ENCODE measurements around the gene MADD. TPM values are rescaled to one million over a fixed set of nuclear protein-coding genes. Genes with fewer than 3 reads are reported as not detected.
"Not testable (repeated sequence)": the region's sequence is repeated elsewhere in the genome, so short reads cannot be mapped to it uniquely, and the experiment has no call there.

The MADD gene
- total RNA-seq, 2 experiments from 2014 or later = 54.4 to 67.3 TPM

GRCh38 chr11:47331454-47332302, 61.7 kb downstream of the MADD start:
- Mint-ChIP-seq H3K27ac (no peak overlapping the region), H3K9me3 (ENCODE audit: low read depth) (no peaks in the 10 kb centered on the region), H3K36me3 (ENCODE audit: low read depth) (no peaks in the 10 kb centered on the region), H3K4me1 (no peaks in the 10 kb centered on the region), H3K4me3 (no peak overlapping the region), H3K27me3 (no peaks in the 10 kb centered on the region)
- ChIA-PET CTCF (no interaction called here), POLR2A (no interaction called here)
- intact Hi-C loops (cut with DNase I, micrococcal nuclease) = no loop called here
- DNase-seq (no peak), ATAC-seq (no peak)

DNA sequence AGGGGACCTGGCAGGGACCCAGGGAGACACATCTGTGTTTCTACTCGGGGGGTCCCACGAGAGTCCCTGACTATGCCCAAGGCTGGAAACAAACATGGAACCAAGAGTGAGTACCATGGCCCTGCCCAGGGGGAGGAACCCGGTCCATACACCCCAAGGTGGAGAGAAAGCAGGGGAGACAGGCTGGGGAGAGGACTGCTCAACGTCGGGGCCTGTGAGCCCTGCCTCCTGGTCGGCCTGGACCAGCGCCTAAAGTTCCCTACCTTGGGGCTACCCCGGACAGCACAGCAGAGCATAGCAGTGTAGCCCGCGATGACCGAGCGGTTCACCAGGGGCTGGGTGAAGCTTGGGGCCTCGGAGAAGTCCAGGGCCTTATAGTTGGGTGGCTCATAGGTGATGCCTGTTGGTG, 62.4 kb downstream of the MADD start:
- no peaks in the 10 kb centered on the region for H3K27me3 Mint-ChIP-seq
- DNase-seq (no peak), ATAC-seq (no peak)
- ChIA-PET CTCF (no interaction called here), POLR2A (no interaction called here)
- no peak overlapping the region for H3K4me3 Mint-ChIP-seq
- no peak overlapping the region for H3K27ac Mint-ChIP-seq
- H3K4me1 Mint-ChIP-seq = no peaks in the 10 kb centered on the region
- no peaks in the 10 kb centered on the region for H3K36me3 Mint-ChIP-seq (ENCODE audit: low read depth)
- no peaks in the 10 kb centered on the region for H3K9me3 Mint-ChIP-seq (ENCODE audit: low read depth)
- intact Hi-C loops (cut with DNase I, micrococcal nuclease) = no loop called here

DNA sequence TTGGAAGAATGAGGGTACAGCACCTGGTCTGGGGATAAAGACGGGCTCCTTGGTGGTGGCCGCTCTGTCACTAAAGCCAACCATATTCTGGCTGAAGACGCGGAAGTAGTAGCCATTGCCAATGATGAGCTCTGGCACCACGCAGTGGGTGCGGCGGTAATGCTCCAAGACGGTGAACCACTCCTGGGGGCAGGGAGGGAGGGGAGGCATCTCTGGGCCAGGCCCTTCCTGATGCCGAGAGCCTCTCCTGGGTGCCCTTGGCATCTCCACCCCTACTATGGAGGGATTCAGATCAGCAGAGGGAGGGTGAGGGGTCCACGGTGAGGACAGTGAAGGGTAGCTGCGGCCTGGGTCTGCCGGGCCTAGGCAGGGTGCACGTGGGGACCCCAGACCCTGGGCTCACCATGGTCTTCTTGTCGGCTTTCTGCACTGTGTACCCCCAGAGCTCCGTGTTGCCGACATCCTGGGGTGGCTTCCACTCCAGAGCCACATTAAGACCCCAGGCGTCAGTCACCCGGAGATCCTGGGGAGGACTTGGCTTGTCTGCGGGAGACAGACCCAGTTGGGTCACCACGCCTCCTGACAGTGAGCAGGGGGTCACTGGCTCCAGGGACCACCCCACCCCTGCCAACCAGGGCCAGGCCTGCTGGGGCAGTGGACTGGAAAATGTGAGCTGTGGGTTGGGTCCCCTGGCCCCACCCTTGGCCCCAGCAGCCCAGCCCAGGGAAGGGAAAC, 63.0 kb downstream of the MADD start:
- H3K9me3 Mint-ChIP-seq (ENCODE audit: low read depth) = no peaks in the 10 kb centered on the region
- H3K27me3 Mint-ChIP-seq = no peaks in the 10 kb centered on the region
- no peaks in the 10 kb centered on the region for H3K36me3 Mint-ChIP-seq (ENCODE audit: low read depth)
- DNase-seq (no peak), ATAC-seq (no peak)
- no peak overlapping the region for H3K4me3 Mint-ChIP-seq
- CTCF ChIA-PET = no interaction called here
- POLR2A ChIA-PET = no interaction called here
- intact Hi-C loops (cut with DNase I, micrococcal nuclease) = no loop called here
- H3K4me1 Mint-ChIP-seq = no peaks in the 10 kb centered on the region
- H3K27ac Mint-ChIP-seq = no peak overlapping the region

DNA sequence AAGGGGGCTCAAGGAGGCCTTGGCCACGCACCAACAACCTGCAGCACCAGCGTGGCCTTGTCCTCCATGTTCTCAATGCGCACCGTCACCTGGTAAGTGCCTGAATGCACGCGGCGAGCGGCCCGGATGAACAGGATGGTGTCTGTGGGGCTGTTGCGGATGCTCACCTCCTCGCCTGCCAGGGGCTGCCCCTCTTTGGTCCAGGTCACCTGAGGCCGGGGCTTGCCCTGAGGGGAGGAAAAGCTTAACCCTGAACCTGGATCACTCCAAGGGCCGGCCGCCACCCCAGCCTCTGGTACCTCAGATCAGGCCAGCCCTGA, 63.6 kb downstream of the MADD start:
- H3K27me3 Mint-ChIP-seq = no peaks in the 10 kb centered on the region
- no peaks in the 10 kb centered on the region for H3K4me1 Mint-ChIP-seq
- no peaks in the 10 kb centered on the region for H3K36me3 Mint-ChIP-seq (ENCODE audit: low read depth)
- intact Hi-C loops (cut with DNase I, micrococcal nuclease) = no loop called here
- ChIA-PET POLR2A (no interaction called here), CTCF (interaction anchor here (1.1 kb wide), 1 partner anchor 73 kb away, joined by 3 read pairs; no protein-coding TSS in a partner anchor)
- ATAC-seq (no peak), DNase-seq (no peak)
- H3K4me3 Mint-ChIP-seq = no peak overlapping the region
- no peaks in the 10 kb centered on the region for H3K9me3 Mint-ChIP-seq (ENCODE audit: low read depth)
- no peak overlapping the region for H3K27ac Mint-ChIP-seq

DNA sequence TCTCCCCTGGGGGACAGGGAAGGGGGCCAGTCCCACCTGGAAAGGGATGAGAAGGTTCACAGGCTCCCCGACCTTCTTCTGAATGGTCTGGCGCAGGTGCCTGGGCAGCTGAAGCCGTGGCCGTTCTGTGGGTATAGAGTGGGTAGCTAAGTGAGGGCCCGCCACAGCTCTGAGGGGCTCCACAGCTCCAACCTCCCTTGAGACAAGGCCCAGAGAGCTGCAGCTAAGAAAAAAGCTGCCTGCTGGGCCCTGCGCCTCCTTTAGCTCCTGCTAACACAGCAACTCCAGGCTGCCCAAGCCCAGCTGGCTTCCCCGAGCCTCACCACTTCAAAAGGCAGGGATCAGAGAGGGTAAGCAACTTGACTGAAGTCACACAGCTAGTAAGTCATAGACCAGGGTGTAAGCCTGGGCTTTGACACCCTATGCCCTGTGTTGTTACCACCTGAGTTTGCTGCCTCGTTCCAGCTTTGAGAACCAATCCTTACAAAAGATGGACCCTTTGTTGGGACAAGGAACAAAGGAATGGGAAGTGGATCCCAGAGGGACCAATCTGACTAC, 64.0 kb downstream of the MADD start:
- DNase-seq (no peak), ATAC-seq (no peak)
- no peak overlapping the region for H3K27ac Mint-ChIP-seq
- H3K36me3 Mint-ChIP-seq (ENCODE audit: low read depth) = no peaks in the 10 kb centered on the region
- intact Hi-C loops (cut with DNase I, micrococcal nuclease) = no loop called here
- no peaks in the 10 kb centered on the region for H3K4me1 Mint-ChIP-seq
- POLR2A ChIA-PET = no interaction called here
- CTCF ChIA-PET = interaction anchor here (1.1 kb wide), 1 partner anchor 74 kb away, joined by 3 read pairs; no protein-coding TSS in a partner anchor
- H3K4me3 Mint-ChIP-seq = no peak overlapping the region
- H3K27me3 Mint-ChIP-seq = no peaks in the 10 kb centered on the region
- no peaks in the 10 kb centered on the region for H3K9me3 Mint-ChIP-seq (ENCODE audit: low read depth)

DNA sequence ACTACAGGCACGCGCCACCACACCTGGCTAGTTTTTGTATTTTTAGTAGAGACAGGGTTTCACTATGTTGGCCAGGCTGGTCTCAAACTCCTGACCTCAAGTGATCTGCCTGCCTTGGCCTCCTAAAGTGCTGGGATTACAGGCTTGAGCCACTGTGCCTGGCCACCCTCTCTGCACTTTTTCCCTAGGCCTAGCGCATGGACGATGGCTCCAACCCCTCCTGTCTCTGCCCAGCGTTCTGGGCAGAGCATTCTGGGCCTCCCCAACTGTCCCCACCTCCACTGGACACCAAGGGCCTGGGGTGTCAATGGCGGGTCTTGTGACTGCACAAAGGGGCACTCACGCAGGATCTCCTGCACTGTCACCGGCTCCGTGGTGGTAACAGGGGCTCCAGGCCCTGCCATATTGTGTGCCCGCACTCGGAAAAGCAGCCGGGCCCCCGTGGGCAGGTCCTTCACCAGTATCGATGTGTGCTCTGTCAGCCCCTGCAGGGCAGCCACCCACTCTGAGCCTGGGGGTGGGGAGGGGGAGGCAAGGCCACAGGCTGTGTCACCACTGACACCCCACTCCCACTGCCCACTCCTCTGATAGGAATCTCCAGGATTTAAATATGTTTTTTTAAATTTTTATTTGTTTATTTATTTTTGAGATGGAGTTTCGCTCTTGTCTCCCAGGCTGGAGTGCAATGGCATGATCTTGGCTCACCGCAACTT, 64.9 kb downstream of the MADD start:
- H3K9me3 Mint-ChIP-seq (ENCODE audit: low read depth); H3K4me3 Mint-ChIP-seq; intact Hi-C loops (cut with DNase I, micrococcal nuclease): not testable (repeated sequence)

GRCh38 chr11:47335733-47336132, 65.8 kb downstream of the MADD start:
- DNase-seq (no peak), ATAC-seq (no peak)
- Mint-ChIP-seq H3K9me3 (ENCODE audit: low read depth) (no peaks in the 10 kb centered on the region), H3K27me3 (no peaks in the 10 kb centered on the region), H3K36me3 (ENCODE audit: low read depth) (no peaks in the 10 kb centered on the region), H3K27ac (no peak overlapping the region), H3K4me3 (no peak overlapping the region), H3K4me1 (no peaks in the 10 kb centered on the region)
- CTCF ChIA-PET = no interaction called here
- POLR2A ChIA-PET = no interaction called here
- intact Hi-C loops (cut with DNase I, micrococcal nuclease) = no loop called here

More for the DNA sequence above, 64.9 kb downstream of the MADD start:
- H3K27me3 Mint-ChIP-seq; DNase-seq; H3K4me1 Mint-ChIP-seq; POLR2A ChIA-PET; H3K27ac Mint-ChIP-seq; CTCF ChIA-PET; H3K36me3 Mint-ChIP-seq (ENCODE audit: low read depth); ATAC-seq: not testable (repeated sequence)

GRCh38 chr11:47336595-47336994, 66.7 kb downstream of the MADD start:
- intact Hi-C loops (cut with DNase I, micrococcal nuclease) = no loop called here
- Mint-ChIP-seq H3K27me3 (no peaks in the 10 kb centered on the region), H3K4me1 (no peaks in the 10 kb centered on the region), H3K4me3 (no peak overlapping the region), H3K36me3 (ENCODE audit: low read depth) (no peaks in the 10 kb centered on the region), H3K9me3 (ENCODE audit: low read depth) (no peaks in the 10 kb centered on the region), H3K27ac (no peak overlapping the region)
- POLR2A ChIA-PET = no interaction called here
- DNase-seq (no peak), ATAC-seq (no peak)
- CTCF ChIA-PET = interaction anchor here (0.5 kb wide), 1 partner anchor 95 kb away, joined by 3 read pairs; no protein-coding TSS in a partner anchor

DNA sequence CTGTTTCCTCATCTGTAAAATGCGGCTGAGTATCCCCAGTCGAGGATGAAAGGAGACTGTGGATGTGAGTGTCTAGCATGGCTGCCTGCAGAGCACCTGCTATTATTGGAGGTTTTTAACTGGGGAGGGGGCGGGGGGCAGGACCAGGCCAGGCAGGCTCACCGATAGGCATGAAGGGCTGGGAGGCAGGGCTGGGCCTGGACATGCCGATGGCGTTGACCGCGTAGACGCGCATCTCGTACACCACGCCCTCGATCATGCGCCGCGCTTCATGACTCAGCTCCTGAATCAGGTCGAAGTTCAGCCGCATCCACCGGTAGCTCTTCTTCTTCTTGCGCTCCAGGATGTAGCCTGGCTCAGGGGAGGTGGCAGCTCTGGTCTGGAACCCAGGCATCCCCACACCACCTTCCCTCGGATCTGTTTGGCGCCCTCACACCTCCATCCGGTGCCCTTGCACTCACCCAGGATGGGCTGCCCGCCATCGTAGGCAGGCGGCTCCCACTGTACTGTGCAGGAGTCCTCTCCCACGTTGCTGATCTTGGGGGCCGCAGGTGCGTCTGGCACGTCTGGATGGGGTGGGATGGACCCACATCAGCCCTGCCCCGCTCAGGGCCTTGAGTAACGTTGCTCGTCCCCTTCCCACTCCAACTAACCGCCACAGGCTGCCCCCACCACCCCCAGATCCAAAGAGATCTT, 67.4 kb downstream of the MADD start:
- Mint-ChIP-seq H3K27me3 (no peaks in the 10 kb centered on the region), H3K4me1 (no peaks in the 10 kb centered on the region), H3K36me3 (ENCODE audit: low read depth) (no peaks in the 10 kb centered on the region), H3K4me3 (no peak overlapping the region), H3K27ac (no peak overlapping the region), H3K9me3 (ENCODE audit: low read depth) (no peaks in the 10 kb centered on the region)
- intact Hi-C loops (cut with DNase I, micrococcal nuclease) = no loop called here
- CTCF ChIA-PET = no interaction called here
- no peak for DNase-seq
- no peak for ATAC-seq
- POLR2A ChIA-PET = no interaction called here

DNA sequence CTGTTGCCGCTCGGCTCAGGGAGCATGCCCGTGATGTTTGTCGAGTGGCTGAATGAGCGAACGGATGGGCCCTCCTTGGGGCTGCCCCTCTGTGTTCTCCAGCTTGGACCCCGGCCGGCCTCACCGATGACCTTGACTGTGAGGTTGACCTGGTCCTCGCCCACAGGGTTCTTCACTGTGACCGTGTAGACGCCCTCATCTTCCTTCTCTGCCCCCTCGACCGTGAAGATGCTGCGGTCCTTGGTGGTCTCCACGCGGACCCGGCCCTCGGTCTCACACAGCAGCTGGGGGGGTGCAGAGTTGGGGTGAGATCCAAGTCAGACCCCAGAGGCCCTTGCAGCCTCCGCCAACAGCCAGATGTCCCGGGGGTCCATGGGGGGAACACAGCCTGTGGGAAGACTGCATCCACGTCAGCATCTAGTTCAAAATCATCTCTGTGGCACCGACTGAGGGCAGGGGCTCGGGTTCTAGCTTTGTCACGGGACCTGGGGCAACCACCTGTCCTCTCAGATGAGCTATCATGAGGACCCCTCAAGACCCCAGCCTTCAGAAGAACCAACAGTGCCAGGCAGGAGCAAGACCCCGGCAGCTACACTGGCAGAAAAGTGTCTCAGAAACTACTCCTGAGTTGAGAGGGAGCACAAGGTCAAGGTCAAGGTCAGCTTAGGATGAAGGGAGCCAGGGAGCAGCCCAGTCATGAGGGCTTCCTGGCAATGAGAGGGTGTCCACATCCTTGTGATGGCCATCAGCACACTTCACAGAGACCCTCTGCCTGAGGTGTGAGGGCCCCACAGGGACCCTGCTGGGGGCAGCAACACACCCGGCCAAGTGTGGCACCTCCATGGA, 68.7 kb downstream of the MADD start:
- H3K27me3 Mint-ChIP-seq = no peaks in the 10 kb centered on the region
- ATAC-seq (no peak), DNase-seq (no peak)
- POLR2A ChIA-PET = no interaction called here
- H3K4me3 Mint-ChIP-seq = no peak overlapping the region
- CTCF ChIA-PET = interaction anchor here (0.6 kb wide), 1 partner anchor 677 kb away, joined by 3 read pairs; no protein-coding TSS in a partner anchor
- H3K36me3 Mint-ChIP-seq (ENCODE audit: low read depth) = no peaks in the 10 kb centered on the region
- no peak overlapping the region for H3K27ac Mint-ChIP-seq
- H3K9me3 Mint-ChIP-seq (ENCODE audit: low read depth) = no peaks in the 10 kb centered on the region
- intact Hi-C loops (cut with DNase I, micrococcal nuclease) = no loop called here
- H3K4me1 Mint-ChIP-seq = no peaks in the 10 kb centered on the region

DNA sequence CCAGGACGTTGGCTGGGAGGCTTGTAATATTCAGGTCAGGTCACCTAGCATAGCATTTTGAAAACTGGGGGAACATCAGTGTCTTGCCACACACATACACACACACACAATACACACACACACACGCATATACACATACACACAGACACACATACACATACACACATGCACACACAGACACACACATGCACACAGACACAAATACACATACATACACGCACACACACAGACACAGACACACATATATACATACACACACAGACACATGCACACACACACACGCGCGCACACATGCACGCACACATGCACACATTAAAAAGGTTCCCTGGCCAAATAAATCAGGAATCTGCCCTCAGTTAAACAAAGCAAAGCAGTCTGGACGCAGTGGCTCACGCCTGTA, 70.1 kb downstream of the MADD start:
- H3K27ac Mint-ChIP-seq = no peak overlapping the region
- H3K27me3 Mint-ChIP-seq = no peaks in the 10 kb centered on the region
- no peak overlapping the region for H3K4me3 Mint-ChIP-seq
- intact Hi-C loops (cut with DNase I, micrococcal nuclease) = no loop called here
- no peaks in the 10 kb centered on the region for H3K36me3 Mint-ChIP-seq (ENCODE audit: low read depth)
- ATAC-seq = no peak
- DNase-seq = no peak
- ChIA-PET CTCF (no interaction called here), POLR2A (no interaction called here)
- no peaks in the 10 kb centered on the region for H3K9me3 Mint-ChIP-seq (ENCODE audit: low read depth)
- H3K4me1 Mint-ChIP-seq = no peaks in the 10 kb centered on the region

Measured in activated CD4-positive, alpha-beta T cell treated with anti-CD3 and anti-CD28 coated beads for 36 hours (primary cell).